KMS-11 (cell line): ENCODE results near the gene TNFRSF12A.

Experiments used
- H2AFZ ChIP-seq: fragments of 200-600 bp; sonication (generic); 2 replicates; pipeline ENCODE4 v1.6.1; 2016; ENCODE audit warnings: antibody characterized with exemption, mixed run types, low read depth
- H3K27ac ChIP-seq: fragments of 200-600 bp; sonication (generic); 2 replicates; pipeline ENCODE4 v1.6.1; 2016; ENCODE audit warnings: mild to moderate bottlenecking, mixed run types
- H3K27me3 ChIP-seq: fragments of 200-600 bp; sonication (generic); 2 replicates; pipeline ENCODE4 v1.6.1; 2017; ENCODE audit warnings: mild to moderate bottlenecking, low read depth, mixed run types, moderate library complexity; ENCODE audit not compliant: insufficient read depth
- H3K36me3 ChIP-seq: fragments of 200-600 bp; sonication (generic); 2 replicates; pipeline ENCODE4 v1.6.1; 2017; ENCODE audit warnings: mild to moderate bottlenecking, mixed run types; ENCODE audit not compliant: insufficient read depth
- H3K4me1 ChIP-seq: fragments of 200-600 bp; sonication (generic); 2 replicates; pipeline ENCODE4 v1.6.1; 2016; ENCODE audit warnings: mild to moderate bottlenecking, low read depth, mixed run types; ENCODE audit not compliant: poor library complexity, severe bottlenecking
- H3K4me2 ChIP-seq: fragments of 200-600 bp; sonication (generic); 2 replicates; pipeline ENCODE4 v1.7.0; 2016; ENCODE audit warnings: mild to moderate bottlenecking, mixed run types
- H3K4me3 ChIP-seq: fragments of 200-600 bp; sonication (generic); IDR thresholded peaks from 2 replicates; pipeline ENCODE4 v1.6.1; 2017; ENCODE audit warnings: low read depth, low read length, mixed read lengths; ENCODE audit not compliant: insufficient read depth
- H3K79me2 ChIP-seq: fragments of 200-600 bp; sonication (generic); 2 replicates; pipeline ENCODE4 v1.6.1; 2016; ENCODE audit warnings: low read depth, mixed run types; ENCODE audit not compliant: insufficient read depth
- H3K9ac ChIP-seq: fragments of 200-600 bp; sonication (generic); 2 replicates; pipeline ENCODE4 v1.6.1; 2016; ENCODE audit warnings: mild to moderate bottlenecking, mixed run types
- H4K20me1 ChIP-seq: fragments of 200-600 bp; sonication (generic); 2 replicates; pipeline ENCODE4 v1.6.1; 2016; ENCODE audit warnings: mild to moderate bottlenecking, mixed run types; ENCODE audit not compliant: insufficient read depth
- TF ChIP-seq, protein P1 (sequence below): fragments of 200-600 bp; sonication (generic); conservative IDR thresholded peaks from 2 replicates; pipeline ENCODE4 v1.6.1; 2017; ENCODE audit warnings: low read depth, mild to moderate bottlenecking, antibody characterized with exemption, low read length, moderate library complexity, mixed read lengths

TNFRSF12A gene

DNA sequence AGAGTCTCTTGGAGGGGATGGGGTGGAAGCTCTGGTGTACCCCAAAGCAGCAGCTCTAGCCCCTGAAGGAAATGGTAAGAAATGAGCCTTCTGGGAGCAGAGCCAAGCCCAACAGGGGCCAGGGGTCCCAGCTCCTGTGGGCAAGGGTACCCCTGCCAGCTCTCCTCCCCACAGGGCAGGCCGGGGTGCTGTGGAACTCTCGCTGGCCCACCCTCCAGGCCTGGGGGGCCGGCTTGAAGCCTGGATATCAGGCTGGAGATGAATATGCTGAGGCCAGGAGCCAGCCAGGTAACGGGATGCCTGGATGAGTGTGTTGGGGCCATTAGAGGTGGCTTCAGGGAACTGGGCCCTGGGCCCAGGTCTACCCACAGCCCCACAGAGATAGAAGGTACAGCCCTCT is 19.6 kb upstream of the TNFRSF12A start:
- Histone ChIP-seq H4K20me1 (no peaks in the 10 kb centered on the region), H3K27me3 (peaks cover 81% of the 10 kb centered on the region), H3K79me2 (no peaks in the 10 kb centered on the region), H3K27ac (no peak overlapping the region), H3K4me1 (peaks cover 3% of the 10 kb centered on the region), H3K9ac (no peak overlapping the region), H3K36me3 (no peaks in the 10 kb centered on the region), H3K4me3 (no peak overlapping the region), H2AFZ (no peak overlapping the region), H3K4me2 (no peak overlapping the region)
- TF ChIP-seq, protein P1, sequence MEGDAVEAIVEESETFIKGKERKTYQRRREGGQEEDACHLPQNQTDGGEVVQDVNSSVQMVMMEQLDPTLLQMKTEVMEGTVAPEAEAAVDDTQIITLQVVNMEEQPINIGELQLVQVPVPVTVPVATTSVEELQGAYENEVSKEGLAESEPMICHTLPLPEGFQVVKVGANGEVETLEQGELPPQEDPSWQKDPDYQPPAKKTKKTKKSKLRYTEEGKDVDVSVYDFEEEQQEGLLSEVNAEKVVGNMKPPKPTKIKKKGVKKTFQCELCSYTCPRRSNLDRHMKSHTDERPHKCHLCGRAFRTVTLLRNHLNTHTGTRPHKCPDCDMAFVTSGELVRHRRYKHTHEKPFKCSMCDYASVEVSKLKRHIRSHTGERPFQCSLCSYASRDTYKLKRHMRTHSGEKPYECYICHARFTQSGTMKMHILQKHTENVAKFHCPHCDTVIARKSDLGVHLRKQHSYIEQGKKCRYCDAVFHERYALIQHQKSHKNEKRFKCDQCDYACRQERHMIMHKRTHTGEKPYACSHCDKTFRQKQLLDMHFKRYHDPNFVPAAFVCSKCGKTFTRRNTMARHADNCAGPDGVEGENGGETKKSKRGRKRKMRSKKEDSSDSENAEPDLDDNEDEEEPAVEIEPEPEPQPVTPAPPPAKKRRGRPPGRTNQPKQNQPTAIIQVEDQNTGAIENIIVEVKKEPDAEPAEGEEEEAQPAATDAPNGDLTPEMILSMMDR, result no peak

DNA sequence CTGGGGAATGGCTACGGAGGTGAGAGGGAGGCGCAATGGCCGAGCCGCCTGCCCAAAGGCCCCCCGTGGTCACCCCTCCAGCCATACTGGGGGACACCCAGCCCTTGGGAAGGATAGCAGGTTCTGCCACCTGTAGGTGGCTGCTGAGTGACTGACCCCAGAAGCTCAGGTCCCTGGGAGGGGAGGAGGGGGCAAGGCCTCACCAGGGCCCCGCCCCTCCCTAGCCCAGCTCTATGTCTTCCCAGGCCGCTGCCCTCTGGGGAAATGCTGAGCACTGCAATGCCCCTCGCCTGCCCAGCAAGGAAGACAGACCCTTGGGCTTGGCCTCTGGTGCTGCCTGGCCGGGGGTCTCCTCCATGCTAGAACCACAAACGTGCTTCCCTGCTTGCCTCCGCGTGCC is 18.9 kb upstream of the TNFRSF12A start:
- TF ChIP-seq, protein P1, result no peak
- Histone ChIP-seq H3K27me3 (peaks cover 78% of the 10 kb centered on the region), H3K4me2 (no peak overlapping the region), H3K4me1 (peaks cover 10% of the 10 kb centered on the region), H3K4me3 (no peak overlapping the region), H3K79me2 (no peaks in the 10 kb centered on the region), H2AFZ (no peak overlapping the region), H3K9ac (no peak overlapping the region), H4K20me1 (no peaks in the 10 kb centered on the region), H3K36me3 (no peaks in the 10 kb centered on the region), H3K27ac (no peak overlapping the region)

- Histone ChIP-seq H3K9ac (no peak overlapping the region), H4K20me1 (no peaks in the 10 kb centered on the region), H3K79me2 (no peaks in the 10 kb centered on the region), H3K4me2 (no peak overlapping the region; the same call in 1 of the 2 replicates), H3K27me3 (peaks cover 59% of the 10 kb centered on the region), H2AFZ (peak overlapping the region; percentile 42; the same call in 1 of the 2 replicates), H3K4me1 (peaks cover 33% of the 10 kb centered on the region), H3K27ac (no peak overlapping the region), H3K4me3 (no peak overlapping the region), H3K36me3 (no peaks in the 10 kb centered on the region)
- TF ChIP-seq, protein P1, result peak; percentile 55; the same call in 1 of the 2 replicates
Measured at GRCh38 chr16:3003582-3004270, 16.4 kb upstream of the TNFRSF12A start.

DNA sequence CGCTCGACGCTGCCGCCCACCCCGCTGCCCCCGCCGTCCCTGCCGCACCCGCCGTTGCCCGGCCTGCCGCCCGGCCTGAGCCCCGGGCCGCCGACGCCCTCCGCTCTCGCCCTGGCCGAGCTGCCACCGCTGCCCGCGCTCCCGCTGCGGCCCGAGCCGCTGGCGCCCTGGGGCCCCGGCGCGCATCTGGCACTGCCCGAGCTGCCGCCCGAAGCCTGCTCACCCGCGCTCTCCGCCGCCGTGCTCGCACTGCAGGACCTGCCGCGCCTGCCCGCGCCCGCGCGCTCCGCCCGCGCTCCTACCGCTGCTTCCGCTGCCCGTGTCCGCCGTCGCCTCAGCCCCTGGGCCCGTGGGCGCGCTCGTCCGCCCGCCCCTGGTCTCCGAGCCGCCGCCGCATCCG is 15.8 kb upstream of the TNFRSF12A start:
- Histone ChIP-seq H3K27ac (no peak overlapping the region), H2AFZ (no peak overlapping the region), H3K9ac (no peak overlapping the region), H3K36me3 (no peaks in the 10 kb centered on the region), H3K79me2 (no peaks in the 10 kb centered on the region), H3K4me2 (no peak overlapping the region), H4K20me1 (no peaks in the 10 kb centered on the region), H3K4me3 (no peak overlapping the region), H3K4me1 (peaks cover 33% of the 10 kb centered on the region), H3K27me3 (peaks cover 58% of the 10 kb centered on the region)
- TF ChIP-seq, protein P1, result no peak
